ENCODE data around the gene ABI3.

Gene ABI3

DNA sequence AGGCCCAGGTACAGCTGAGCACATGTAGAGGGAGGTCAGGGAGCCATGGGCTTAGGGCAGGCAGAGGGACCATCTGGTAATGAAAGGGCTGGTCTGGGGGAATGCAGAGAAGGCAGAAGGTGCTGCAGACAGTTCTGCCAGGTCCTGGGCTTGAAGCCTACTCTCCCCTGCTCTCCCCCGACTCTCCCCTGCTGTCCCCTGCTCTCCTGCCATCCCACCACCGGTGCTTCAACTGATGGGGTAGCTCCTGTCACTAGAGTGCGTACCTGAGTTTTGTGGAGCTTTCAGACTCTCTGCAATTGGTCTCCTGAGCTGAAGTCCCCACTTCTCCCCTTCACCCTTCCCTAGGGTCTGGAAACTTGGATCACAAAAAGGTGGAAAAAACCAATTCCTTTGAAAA, 57.4 kb downstream of the ABI3 start:
- no peak overlapping the region for H3K27ac ChIP-seq (ENCODE audit: low read length)
- no peak for DNase-seq (ENCODE audit: low read depth, low spot score)
- H3K36me3 ChIP-seq (ENCODE audit: control insufficient read depth, insufficient read depth, low read length) = no peaks in the 10 kb centered on the region
- no peaks in the 10 kb centered on the region for H3K9me3 ChIP-seq (ENCODE audit: control insufficient read depth, insufficient read depth, low read length)
- WGBS (ENCODE audit: insufficient coverage, insufficient read length) = no CpG with 5 or more reads among the region's 3 CpGs
- no peaks in the 10 kb centered on the region for H3K27me3 ChIP-seq (ENCODE audit: control insufficient read depth, insufficient read depth, low read length)
- H3K4me3 ChIP-seq (ENCODE audit: low read length) = no peak overlapping the region
- H3K4me1 ChIP-seq (ENCODE audit: control insufficient read depth, insufficient read depth, low read length) = no peaks in the 10 kb centered on the region

DNA sequence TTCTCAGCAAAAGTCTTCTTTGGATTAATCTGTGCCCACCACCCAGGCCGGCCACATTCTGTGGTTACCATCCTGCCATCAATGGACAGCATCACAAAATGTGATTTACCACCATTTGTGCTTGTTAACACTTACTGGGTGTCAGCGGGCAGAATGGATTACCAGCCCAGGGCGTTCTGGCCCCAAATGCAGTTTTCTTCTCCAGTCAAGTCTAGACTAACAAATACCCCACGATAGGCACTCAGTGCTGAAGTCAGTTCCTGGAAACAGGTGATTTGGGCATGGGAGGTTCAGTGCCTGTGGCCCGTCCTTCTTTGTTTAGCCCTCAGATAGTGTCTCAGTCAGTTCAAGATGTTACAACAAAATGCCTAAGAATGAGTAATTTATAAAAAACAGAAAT, 58.8 kb downstream of the ABI3 start:
- no peaks in the 10 kb centered on the region for H3K9me3 ChIP-seq (ENCODE audit: control insufficient read depth, insufficient read depth, low read length)
- H3K27me3 ChIP-seq (ENCODE audit: control insufficient read depth, insufficient read depth, low read length) = no peaks in the 10 kb centered on the region
- DNase-seq (ENCODE audit: low read depth, low spot score) = no peak
- no peak overlapping the region for H3K4me3 ChIP-seq (ENCODE audit: low read length)
- H3K4me1 ChIP-seq (ENCODE audit: control insufficient read depth, insufficient read depth, low read length) = no peaks in the 10 kb centered on the region
- no peaks in the 10 kb centered on the region for H3K36me3 ChIP-seq (ENCODE audit: control insufficient read depth, insufficient read depth, low read length)
- no peak overlapping the region for H3K27ac ChIP-seq (ENCODE audit: low read length)
- no CpG with 5 or more reads among the region's 5 CpGs for WGBS (ENCODE audit: insufficient coverage, insufficient read length)

Measured in iPS DF 6.9 (cell line).